Measurements from ENCODE around the gene S1PR5.
"Not testable (repeated sequence)": the region's sequence is repeated elsewhere in the genome, so short reads cannot be mapped to it uniquely, and the experiment has no call there.

The S1PR5 gene

GRCh38 chr19:10553087-10553667, 35.9 kb upstream of the S1PR5 start:
- Histone ChIP-seq H4K91ac (ENCODE audit: low read length) (no peak overlapping the region), H3K27ac (ENCODE audit: low read length, poor library complexity, severe bottlenecking) (no peak overlapping the region), H2BK120ac (ENCODE audit: low read depth, low read length) (no peak overlapping the region), H3K4me2 (ENCODE audit: low read length, poor library complexity, severe bottlenecking) (no peak overlapping the region), H3K18ac (ENCODE audit: low read depth in 1 of 2, low read length in 2 of 2) (no peak overlapping the region), H3K9me3 (ENCODE audit: control insufficient read depth, low read length) (no peaks in the 10 kb centered on the region), H2BK12ac (ENCODE audit: low read length in 2 of 2) (no peak overlapping the region), H3K79me1 (replicated peaks; ENCODE audit: low read length, poor library complexity, severe bottlenecking) (peaks cover 23% of the 10 kb centered on the region), H2AK5ac (ENCODE audit: low read length, severe bottlenecking) (no peak overlapping the region), H3K36me3 (ENCODE audit: control insufficient read depth in 1 of 2, insufficient read depth in 2 of 2, low read depth in 1 of 2, low read length in 2 of 2) (peaks cover 74 to 82% of the 10 kb centered on the region in 2 experiments), H3K4me3 (ENCODE audit: insufficient read depth in 1 of 2, low read depth in 1 of 2, low read length in 2 of 2) (no peak overlapping the region), H3K4me1 (ENCODE audit: control insufficient read depth, insufficient read depth, low read depth, low read length) (no peaks in the 10 kb centered on the region), H3K27me3 (ENCODE audit: control insufficient read depth in 1 of 2, insufficient read depth in 1 of 2, low read length in 2 of 2) (no peaks in the 10 kb centered on the region), H3K14ac (ENCODE audit: low read length in 2 of 2) (no peak overlapping the region), H3K23ac (ENCODE audit: low read length in 2 of 2) (no peak overlapping the region), H2AFZ (ENCODE audit: low read depth, low read length) (no peak overlapping the region), H3K4ac (ENCODE audit: low read depth in 1 of 2, low read length in 2 of 2) (no peak overlapping the region), H2BK5ac (ENCODE audit: low read depth, low read length, poor library complexity, severe bottlenecking) (no peak overlapping the region), H4K8ac (ENCODE audit: low read length) (no peak overlapping the region), H2BK15ac (ENCODE audit: low read depth, poor library complexity, severe bottlenecking) (no peak overlapping the region), H3K9ac (ENCODE audit: low read length) (no peak overlapping the region)
- DNase-seq: no peak
- WGBS: 79% methylated on average over 10 of the region's 13 CpGs

- no peak overlapping the region for H2BK5ac ChIP-seq (ENCODE audit: low read depth, low read length, poor library complexity, severe bottlenecking)
- DNase-seq: peak; percentile 30
- peaks cover 68 to 77% of the 10 kb centered on the region in 2 experiments for H3K36me3 ChIP-seq (ENCODE audit: control insufficient read depth in 1 of 2, insufficient read depth in 2 of 2, low read depth in 1 of 2, low read length in 2 of 2)
- H3K4me3 ChIP-seq (ENCODE audit: insufficient read depth in 1 of 2, low read depth in 1 of 2, low read length in 2 of 2): no peak overlapping the region
- H3K27me3 ChIP-seq (ENCODE audit: control insufficient read depth in 1 of 2, insufficient read depth in 1 of 2, low read length in 2 of 2): no peaks in the 10 kb centered on the region
- no peaks in the 10 kb centered on the region for H3K9me3 ChIP-seq (ENCODE audit: control insufficient read depth, low read length)
- no peak overlapping the region for H3K4me2 ChIP-seq (ENCODE audit: low read length, poor library complexity, severe bottlenecking)
- no peak overlapping the region for H2BK12ac ChIP-seq (ENCODE audit: low read length in 2 of 2)
- H3K4ac ChIP-seq (ENCODE audit: low read depth in 1 of 2, low read length in 2 of 2): no peak overlapping the region
- no peak overlapping the region for H3K23ac ChIP-seq (ENCODE audit: low read length in 2 of 2)
- no peak overlapping the region for H3K14ac ChIP-seq (ENCODE audit: low read length in 2 of 2)
- no peak overlapping the region for H4K8ac ChIP-seq (ENCODE audit: low read length)
- H3K27ac ChIP-seq (ENCODE audit: low read length, poor library complexity, severe bottlenecking): no peak overlapping the region
- 95% methylated on average over 11 of the region's 12 CpGs for WGBS
- no peak overlapping the region for H3K9ac ChIP-seq (ENCODE audit: low read length)
- no peak overlapping the region for H3K18ac ChIP-seq (ENCODE audit: low read depth in 1 of 2, low read length in 2 of 2)
- no peak overlapping the region for H4K91ac ChIP-seq (ENCODE audit: low read length)
- H2BK120ac ChIP-seq (ENCODE audit: low read depth, low read length): no peak overlapping the region
- H3K4me1 ChIP-seq (ENCODE audit: control insufficient read depth, insufficient read depth, low read depth, low read length): no peaks in the 10 kb centered on the region
- no peak overlapping the region for H2AFZ ChIP-seq (ENCODE audit: low read depth, low read length)
- no peak overlapping the region for H2AK5ac ChIP-seq (ENCODE audit: low read length, severe bottlenecking)
- no peak overlapping the region for H2BK15ac ChIP-seq (ENCODE audit: low read depth, poor library complexity, severe bottlenecking)
- peaks cover 20% of the 10 kb centered on the region for H3K79me1 ChIP-seq (replicated peaks; ENCODE audit: low read length, poor library complexity, severe bottlenecking)
Observed at GRCh38 chr19:10552510-10553053, 35.3 kb upstream of the S1PR5 start.

DNA sequence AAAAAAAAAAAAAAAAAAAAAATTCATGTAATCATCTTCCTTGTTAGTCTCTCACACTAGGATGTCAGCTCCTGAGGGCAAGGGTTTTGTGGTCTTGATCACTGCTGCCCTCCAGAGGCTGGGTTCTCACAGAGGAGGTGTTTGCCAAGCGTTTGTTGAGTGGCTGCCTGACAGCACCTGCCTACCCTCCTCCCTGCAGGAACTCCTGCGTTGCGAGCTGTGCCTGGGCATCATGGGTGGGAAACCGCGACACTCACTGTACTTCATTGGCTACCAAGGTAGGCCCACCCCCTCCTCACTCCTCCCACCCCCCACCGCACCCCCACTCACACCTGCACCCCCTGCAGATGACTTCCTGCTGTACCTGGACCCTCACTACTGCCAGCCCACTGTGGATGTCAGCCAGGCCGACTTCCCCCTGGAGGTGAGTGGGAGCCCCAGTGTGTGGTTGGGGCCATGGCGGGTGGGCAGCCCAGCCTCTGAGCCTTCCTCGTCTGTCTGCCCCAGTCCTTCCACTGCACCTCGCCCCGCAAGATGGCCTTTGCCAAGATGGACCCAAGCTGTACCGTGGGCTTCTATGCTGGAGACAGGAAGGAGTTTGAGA, 34.6 kb upstream of the S1PR5 start:
- Histone ChIP-seq H3K23ac (ENCODE audit: low read length in 2 of 2) (no peak overlapping the region), H2AK5ac (ENCODE audit: low read length, severe bottlenecking) (no peak overlapping the region), H2AFZ (ENCODE audit: low read depth, low read length) (no peak overlapping the region), H2BK12ac (ENCODE audit: low read length in 2 of 2) (peak overlapping the region in 1 of 2 experiments; percentile 12), H2BK120ac (ENCODE audit: low read depth, low read length) (no peak overlapping the region), H2BK5ac (ENCODE audit: low read depth, low read length, poor library complexity, severe bottlenecking) (no peak overlapping the region), H4K8ac (ENCODE audit: low read length) (no peak overlapping the region), H3K27me3 (ENCODE audit: control insufficient read depth in 1 of 2, insufficient read depth in 1 of 2, low read length in 2 of 2) (no peaks in the 10 kb centered on the region), H3K9ac (ENCODE audit: low read length) (no peak overlapping the region), H3K36me3 (ENCODE audit: control insufficient read depth in 1 of 2, insufficient read depth in 2 of 2, low read depth in 1 of 2, low read length in 2 of 2) (peaks cover 69 to 77% of the 10 kb centered on the region in 2 experiments), H3K79me1 (replicated peaks; ENCODE audit: low read length, poor library complexity, severe bottlenecking) (peaks cover 21% of the 10 kb centered on the region), H3K18ac (ENCODE audit: low read depth in 1 of 2, low read length in 2 of 2) (no peak overlapping the region), H3K4me3 (ENCODE audit: insufficient read depth in 1 of 2, low read depth in 1 of 2, low read length in 2 of 2) (no peak overlapping the region), H3K27ac (ENCODE audit: low read length, poor library complexity, severe bottlenecking) (no peak overlapping the region), H2BK15ac (ENCODE audit: low read depth, poor library complexity, severe bottlenecking) (no peak overlapping the region), H4K91ac (ENCODE audit: low read length) (no peak overlapping the region), H3K4me1 (ENCODE audit: control insufficient read depth, insufficient read depth, low read depth, low read length) (no peaks in the 10 kb centered on the region), H3K9me3 (ENCODE audit: control insufficient read depth, low read length) (no peaks in the 10 kb centered on the region), H3K14ac (ENCODE audit: low read length in 2 of 2) (no peak overlapping the region), H3K4ac (ENCODE audit: low read depth in 1 of 2, low read length in 2 of 2) (no peak overlapping the region), H3K4me2 (ENCODE audit: low read length, poor library complexity, severe bottlenecking) (no peak overlapping the region)
- DNase-seq: peak; percentile 52
- 95% methylated on average over 10 of the region's 12 CpGs for WGBS

- H2AFZ ChIP-seq (ENCODE audit: low read depth, low read length); H2AK5ac ChIP-seq (ENCODE audit: low read length, severe bottlenecking); H3K14ac ChIP-seq (ENCODE audit: low read length in 2 of 2); H4K91ac ChIP-seq (ENCODE audit: low read length); H2BK5ac ChIP-seq (ENCODE audit: low read depth, low read length, poor library complexity, severe bottlenecking); H3K4me3 ChIP-seq (ENCODE audit: insufficient read depth in 1 of 2, low read depth in 1 of 2, low read length in 2 of 2); H3K4me1 ChIP-seq (ENCODE audit: control insufficient read depth, insufficient read depth, low read depth, low read length); H2BK12ac ChIP-seq (ENCODE audit: low read length in 2 of 2); H3K27me3 ChIP-seq (ENCODE audit: control insufficient read depth in 1 of 2, insufficient read depth in 1 of 2, low read length in 2 of 2); H2BK15ac ChIP-seq (ENCODE audit: low read depth, poor library complexity, severe bottlenecking); H3K9ac ChIP-seq (ENCODE audit: low read length); H3K4ac ChIP-seq (ENCODE audit: low read depth in 1 of 2, low read length in 2 of 2); H4K8ac ChIP-seq (ENCODE audit: low read length); DNase-seq; H3K23ac ChIP-seq (ENCODE audit: low read length in 2 of 2); H3K4me2 ChIP-seq (ENCODE audit: low read length, poor library complexity, severe bottlenecking); H3K18ac ChIP-seq (ENCODE audit: low read depth in 1 of 2, low read length in 2 of 2); H3K27ac ChIP-seq (ENCODE audit: low read length, poor library complexity, severe bottlenecking); H3K9me3 ChIP-seq (ENCODE audit: control insufficient read depth, low read length); H2BK120ac ChIP-seq (ENCODE audit: low read depth, low read length): not testable (repeated sequence)
- H3K79me1 ChIP-seq (replicated peaks; ENCODE audit: low read length, poor library complexity, severe bottlenecking): peaks cover 24% of the 10 kb centered on the region
- 97% methylated on average over 9 of the region's 9 CpGs for WGBS
- H3K36me3 ChIP-seq (ENCODE audit: control insufficient read depth in 1 of 2, insufficient read depth in 2 of 2, low read depth in 1 of 2, low read length in 2 of 2): peaks cover 64 to 74% of the 10 kb centered on the region in 2 experiments
Observed at GRCh38 chr19:10551006-10551405, 33.8 kb upstream of the S1PR5 start.
